K562 (cell line): ENCODE results near the gene ARRB2. TPM values are rescaled to one million over a fixed set of nuclear protein-coding genes. Genes with fewer than 3 reads are reported as not detected.

ENCODE experiments used
- ATAC-seq: fragments of 200-7000 bp; cut with Tn5 transposase; 3 replicates; pipeline ENCODE4 v1.9.1; 2020; ENCODE audit warnings: moderate library complexity
- BruUV-seq: library from RNA; stranded (reverse); fragments of 400-500 nt; replicated peaks from 2 replicates; lab custom pipeline; 2021; lab: Mats Ljungman, UMichigan
- CTCF ChIA-PET: fragments of 300-600 bp; formaldehyde crosslinking; extraction: SDS; loops from one replicate; lab custom pipeline; 2021; ENCODE audit warnings: low intra/inter-chr PET ratio; lab: Yijun Ruan, JAX
- POLR2A ChIA-PET: fragments of 300-600, 350-650 bp; sonication (Branson Sonifier 250); formaldehyde crosslinking; extraction: SDS; loops from one replicate; lab custom pipeline; 2021; ENCODE audit warnings: antibody characterized with exemption, inconsistent platforms; lab: Yijun Ruan, JAX
- DNase-seq, 4 experiments: peaks; one replicate each; pipeline versions ENCODE4 v3.0.0 to v3.0.0-alpha.2; 2011 to 2018; ENCODE audit warnings: low spot score in 3 of 4, mixed read lengths in 3 of 4; ENCODE audit errors: extremely low read depth in 1 of 4
- FAIRE-seq: peaks from 2 replicates; lab custom pipeline; 2011; peaks lifted over from hg19 to GRCh38; lab: Jason Lieb, UNC
- H2AFZ ChIP-seq: 2 replicates; pipeline ENCODE4 v1.6.0; 2011; ENCODE audit warnings: low read depth, low read length, control low read depth, inconsistent platforms
- H3K27ac ChIP-seq: fragments of 200-600 bp; 3 replicates; pipeline ENCODE4 v1.8.0; 2011; ENCODE audit warnings: low read depth, mild to moderate bottlenecking, control low read depth, inconsistent platforms, low read length, moderate library complexity, mixed read lengths; ENCODE audit errors: extremely low read depth
- H3K27me3 ChIP-seq, 2 experiments: fragments of 300-600 bp in 1 of 2; 2 replicates in 1 of 2; 3 replicates in 1 of 2; pipeline versions ENCODE4 v1.6.0 to v1.8.0; 2011; ENCODE audit warnings: inconsistent platforms in 2 of 2, low read length in 2 of 2, mild to moderate bottlenecking in 1 of 2, mixed read lengths in 1 of 2, moderate library complexity in 1 of 2; ENCODE audit not compliant: control insufficient read depth in 2 of 2, insufficient read depth in 2 of 2
- H3K36me3 ChIP-seq: fragments of 300-600 bp; 3 replicates; pipeline ENCODE4 v1.8.0; 2011; ENCODE audit warnings: mild to moderate bottlenecking, low read length, inconsistent platforms; ENCODE audit not compliant: control insufficient read depth, insufficient read depth
- H3K4me1 ChIP-seq, 2 experiments: fragments of 200-600 bp in 1 of 2; replicated peaks in 1 of 2; 2 replicates in 1 of 2; 3 replicates in 1 of 2; pipeline versions ENCODE4 v1.5.1 to v1.8.0; 2011; ENCODE audit warnings: inconsistent platforms in 2 of 2, low read length in 2 of 2, mild to moderate bottlenecking in 1 of 2, mixed read lengths in 1 of 2, moderate library complexity in 1 of 2; ENCODE audit not compliant: control insufficient read depth in 2 of 2, insufficient read depth in 2 of 2
- H3K4me2 ChIP-seq: 2 replicates; pipeline ENCODE4 v1.6.1; 2011; ENCODE audit warnings: low read length, control low read depth, inconsistent platforms, mixed read lengths; ENCODE audit not compliant: insufficient read depth
- H3K4me3 ChIP-seq: fragments of 200-600 bp; sonication (generic), shearing (Covaris generic); 2 replicates; pipeline ENCODE4 v1.5.1; 2016; ENCODE audit warnings: control low read depth, inconsistent platforms
- H3K79me2 ChIP-seq: fragments of 200-600 bp; 3 replicates; pipeline ENCODE4 v1.8.0; 2011; ENCODE audit warnings: low read length, inconsistent platforms; ENCODE audit not compliant: control insufficient read depth, insufficient read depth
- H3K9ac ChIP-seq, 2 experiments: 2 replicates each; pipeline versions ENCODE4 v1.6.0 to v1.6.1; 2011; ENCODE audit warnings: low read depth in 2 of 2, low read length in 2 of 2, control low read depth in 1 of 2, inconsistent platforms in 1 of 2, mild to moderate bottlenecking in 1 of 2, mixed read lengths in 1 of 2; ENCODE audit not compliant: insufficient read depth in 1 of 2
- H3K9me1 ChIP-seq: one replicate; pipeline ENCODE4 v1.6.0; 2011; ENCODE audit warnings: inconsistent platforms, mild to moderate bottlenecking, low read length, moderate library complexity; ENCODE audit not compliant: control insufficient read depth, insufficient read depth
- H3K9me3 ChIP-seq: replicated peaks from 2 replicates; pipeline ENCODE4 v1.5.1; 2011; ENCODE audit warnings: low read depth, low read length, inconsistent platforms; ENCODE audit not compliant: control insufficient read depth, insufficient read depth
- H4K20me1 ChIP-seq: replicated peaks from 2 replicates; pipeline ENCODE4 v1.6.1; 2011; ENCODE audit warnings: low read length, inconsistent platforms, mixed read lengths; ENCODE audit not compliant: control insufficient read depth, insufficient read depth
- CAMTA2 ChIP-seq: fragments of 250-450 bp; sonication (Bioruptor Pico); conservative IDR thresholded peaks from 2 replicates; pipeline ENCODE4 v1.5.1; 2022
- HDGF ChIP-seq: fragments of 450-650 bp; IDR thresholded peaks from 2 replicates; pipeline ENCODE4 v1.6.1; 2016
- MAZ ChIP-seq, 2 experiments: fragments of 450-650 bp in 1 of 2; sonication (generic) in 1 of 2; formaldehyde crosslinking; IDR thresholded peaks in 1 of 2; conservative IDR thresholded peaks in 1 of 2; 2 replicates each; pipeline versions ENCODE4 v1.4.0 to v1.5.0; 2020; ENCODE audit warnings: mild to moderate bottlenecking in 1 of 2, missing genetic modification reagents in 1 of 2
- MEIS2 ChIP-seq: fragments of 450-650 bp; IDR thresholded peaks from 2 replicates; pipeline ENCODE4 v1.6.1; 2014; ENCODE audit warnings: mild to moderate bottlenecking; ENCODE audit not compliant: partially characterized antibody
- RBFOX2 ChIP-seq: fragments of 200-400 bp; formaldehyde crosslinking; IDR thresholded peaks from 2 replicates; pipeline ENCODE4 v1.6.1; 2017; ENCODE audit warnings: low read depth, mild to moderate bottlenecking, low read length, moderate library complexity
- TEAD1 ChIP-seq, 2 experiments: fragments of 450-650 bp in 1 of 2; sonication (generic) in 1 of 2; formaldehyde crosslinking; IDR thresholded peaks; 2 replicates each; pipeline versions ENCODE4 v1.4.0 to v1.8.0; 2020 to 2022; ENCODE audit warnings: mild to moderate bottlenecking in 2 of 2, missing genetic modification reagents in 1 of 2
- XRCC5 ChIP-seq: fragments of 200-400 bp; formaldehyde crosslinking; IDR thresholded peaks from 2 replicates; pipeline ENCODE4 v1.6.1; 2017; ENCODE audit warnings: low read depth, mild to moderate bottlenecking, low read length
- WGBS: fragments of 100-300 bp; shearing (Covaris generic); methylation state at CpG from one replicate; pipeline ENCODE4 v1.1.6; 2016; ENCODE audit warnings: low coverage, mixed read lengths; ENCODE audit not compliant: insufficient coverage; ENCODE audit errors: missing lambda C conversion rate; 5-methylcytosine and 5-hydroxymethylcytosine counted together
- in situ Hi-C: fragments of 300-500 bp; cut with MboI; formaldehyde crosslinking; loops from 4 replicates; pipeline ENCODE4 v1.15.0; 2018; ENCODE audit warnings: inconsistent platforms, mixed read lengths
- intact Hi-C: fragments of 100-400 bp; cut with micrococcal nuclease; formaldehyde crosslinking; loops from 2 replicates; pipeline ENCODE4 v1.14.2; 2022
- polyA plus RNA-seq, 8 experiments: library from polyadenylated mRNA; depleted of rRNA in 4 of 8; stranded (reverse) in 5 of 8; unstranded in 3 of 8; fragments of >200 nt; fragmentation: Nextera tagmentation in 2 of 8; fragmentation: Illumina TruSeq in 1 of 8; extraction: Ambion mirVana in 2 of 8; extraction: Trizol in 1 of 8; gene quantifications; 2 replicates each; pipeline versions ENCODE4 v1.2.1 to v1.2.3, GENCODE V29; 2011 to 2014; ENCODE audit warnings: inconsistent platforms in 1 of 8, missing spikeins in 1 of 8
- total RNA-seq, 7 experiments: library from RNA; depleted of rRNA in 6 of 7; stranded (reverse); fragments of >200 nt in 6 of 7; fragmentation: Illumina TruSeq in 2 of 7; extraction: Trizol in 2 of 7; gene quantifications; 2 replicates each; pipeline versions ENCODE4 v1.2.1 to v1.2.3, GENCODE V29; 2011 to 2021; ENCODE audit warnings: low replicate concordance in 1 of 7
- TF ChIP-seq, protein P1 (sequence below): sonication (generic); formaldehyde crosslinking; IDR thresholded peaks from 2 replicates; pipeline ENCODE4 v1.8.1; 2023; ENCODE audit warnings: mild to moderate bottlenecking, missing genetic modification reagents
- TF ChIP-seq, protein P2 (sequence below): sonication (generic); formaldehyde crosslinking; IDR thresholded peaks from 2 replicates; pipeline ENCODE4 v1.8.0; 2022; ENCODE audit warnings: mild to moderate bottlenecking, missing genetic modification reagents

Gene ARRB2
- total and polyA plus RNA-seq, 9 of the 15 experiments (the other 6 are each of a cell fraction or from before 2014, with no cell fraction given), result 0.79 to 15.3 (median 8.8) TPM

DNA sequence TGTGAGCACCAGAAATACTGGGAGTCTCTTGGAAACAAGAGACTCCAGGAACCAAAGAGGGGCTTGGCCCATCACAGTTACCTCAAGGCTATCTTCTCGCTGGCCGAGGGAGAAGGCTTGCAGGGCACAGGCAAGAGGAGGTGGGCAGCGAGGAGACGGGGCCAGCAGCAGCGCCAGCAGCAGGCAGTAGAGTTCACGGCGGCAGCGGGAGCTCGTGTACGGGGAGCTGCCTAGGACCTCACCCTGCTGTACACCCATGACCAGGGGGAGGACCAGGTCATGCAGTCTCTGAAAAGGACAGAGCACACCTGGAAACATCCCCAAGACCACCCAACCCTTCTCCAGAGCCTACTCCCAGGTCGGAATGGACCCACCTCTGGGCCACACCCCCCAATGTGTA lies 37.3 kb upstream of the ARRB2 start:
- no peak overlapping the region for H3K4me2 ChIP-seq
- no peak for TF ChIP-seq HDGF
- no peak for TF ChIP-seq RBFOX2
- TF ChIP-seq, protein P1, sequence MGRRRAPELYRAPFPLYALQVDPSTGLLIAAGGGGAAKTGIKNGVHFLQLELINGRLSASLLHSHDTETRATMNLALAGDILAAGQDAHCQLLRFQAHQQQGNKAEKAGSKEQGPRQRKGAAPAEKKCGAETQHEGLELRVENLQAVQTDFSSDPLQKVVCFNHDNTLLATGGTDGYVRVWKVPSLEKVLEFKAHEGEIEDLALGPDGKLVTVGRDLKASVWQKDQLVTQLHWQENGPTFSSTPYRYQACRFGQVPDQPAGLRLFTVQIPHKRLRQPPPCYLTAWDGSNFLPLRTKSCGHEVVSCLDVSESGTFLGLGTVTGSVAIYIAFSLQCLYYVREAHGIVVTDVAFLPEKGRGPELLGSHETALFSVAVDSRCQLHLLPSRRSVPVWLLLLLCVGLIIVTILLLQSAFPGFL (CRISPR knock-in tag), result no peak
- no peaks in the 10 kb centered on the region for H3K9me1 ChIP-seq
- no peaks in the 10 kb centered on the region for H3K79me2 ChIP-seq
- no peak overlapping the region for H3K27ac ChIP-seq
- DNase-seq (no peak), ATAC-seq (no peak), FAIRE-seq (no peak)
- WGBS, result 94% methylated on average over 11 of the region's 11 CpGs
- H3K4me1 ChIP-seq, result no peaks in the 10 kb centered on the region; a peak in 1 of 5 replicates
- H3K36me3 ChIP-seq, result peaks cover 68% of the 10 kb centered on the region; the same call in 2 of the 3 replicates
- no peaks in the 10 kb centered on the region for H4K20me1 ChIP-seq
- no peaks in the 10 kb centered on the region for H3K9me3 ChIP-seq
- no peak overlapping the region for H3K4me3 ChIP-seq
- H2AFZ ChIP-seq, result no peak overlapping the region
- no peak overlapping the region for H3K9ac ChIP-seq
- in situ Hi-C loops, result no loop called here
- CTCF ChIA-PET, result no interaction called here
- no TSS peak for BruUV-seq
- intact Hi-C loops, result no loop called here
- no peaks in the 10 kb centered on the region for H3K27me3 ChIP-seq
- POLR2A ChIA-PET, result interaction anchor here (0.5 to 1.0 kb wide), 3 partner anchors 9 to 232 kb away, joined by 3 read pairs; no protein-coding TSS in a partner anchor

DNA sequence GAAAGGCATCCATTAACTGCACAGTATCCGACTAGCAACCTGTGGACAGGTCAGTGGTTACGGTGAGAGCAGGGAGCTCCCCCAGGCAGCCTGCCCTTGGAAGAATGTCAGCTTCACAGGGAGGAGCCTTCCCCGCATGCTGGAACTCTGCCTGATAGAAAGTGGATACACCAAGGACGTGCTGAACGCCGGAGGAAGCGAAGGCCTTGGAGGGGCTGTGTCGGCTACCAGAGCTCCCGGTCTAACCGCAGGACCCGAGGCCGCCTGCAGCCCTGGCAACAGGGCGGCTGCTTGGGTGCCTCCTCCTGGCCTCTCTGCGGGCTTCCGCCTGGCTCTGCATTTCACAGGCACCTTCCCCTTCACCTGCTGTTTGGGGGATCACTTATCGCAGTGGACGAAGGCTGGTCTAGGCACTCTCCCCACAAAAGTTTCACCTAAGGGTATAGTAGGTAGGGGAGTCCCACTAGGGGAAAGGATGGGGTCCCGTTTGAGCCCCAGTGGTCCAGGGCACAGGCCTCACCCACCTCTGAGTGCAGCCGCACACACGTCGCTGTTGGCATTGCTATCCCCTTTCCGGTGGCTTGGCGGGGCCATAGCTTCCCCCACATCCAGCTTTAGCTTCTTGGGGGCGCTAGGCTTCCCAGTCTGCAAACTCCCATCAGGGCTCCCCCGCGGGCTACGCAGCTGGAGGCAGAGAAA lies 36.3 kb upstream of the ARRB2 start:
- no TSS peak for BruUV-seq
- Histone ChIP-seq H3K27me3 (no peaks in the 10 kb centered on the region), H2AFZ (no peak overlapping the region), H3K9me3 (no peaks in the 10 kb centered on the region), H3K27ac (no peak overlapping the region), H3K4me3 (no peak overlapping the region), H4K20me1 (no peaks in the 10 kb centered on the region), H3K79me2 (no peaks in the 10 kb centered on the region), H3K9me1 (no peaks in the 10 kb centered on the region), H3K4me1 (no peaks in the 10 kb centered on the region; a peak in 2 of 5 replicates), H3K36me3 (peaks cover 78% of the 10 kb centered on the region; the same call in 2 of the 3 replicates), H3K9ac (no peak overlapping the region; a peak in 1 of 4 replicates), H3K4me2 (no peak overlapping the region)
- in situ Hi-C loops (no loop called here), intact Hi-C loops (no loop called here)
- CTCF ChIA-PET, result no interaction called here
- POLR2A ChIA-PET, result interaction anchor here (1.0 kb wide), 1 partner anchor 10 kb away, joined by 3 read pairs; no protein-coding TSS in a partner anchor
- ATAC-seq (no peak), DNase-seq (no peak), FAIRE-seq (no peak)
- WGBS, result 95% methylated on average over 12 of the region's 27 CpGs
- TF ChIP-seq MEIS2 (no peak), CAMTA2 (CRISPR knock-in tag) (no peak), MAZ (CRISPR knock-in tag; conservative IDR thresholded peaks at IDR 0.05 in 1 of 2, IDR thresholded peaks at IDR 0.05 in 1 of 2) (no peak), XRCC5 (no peak), TEAD1 (CRISPR knock-in tag; IDR thresholded peaks at IDR 0.05) (no peak)
- TF ChIP-seq, protein P2, sequence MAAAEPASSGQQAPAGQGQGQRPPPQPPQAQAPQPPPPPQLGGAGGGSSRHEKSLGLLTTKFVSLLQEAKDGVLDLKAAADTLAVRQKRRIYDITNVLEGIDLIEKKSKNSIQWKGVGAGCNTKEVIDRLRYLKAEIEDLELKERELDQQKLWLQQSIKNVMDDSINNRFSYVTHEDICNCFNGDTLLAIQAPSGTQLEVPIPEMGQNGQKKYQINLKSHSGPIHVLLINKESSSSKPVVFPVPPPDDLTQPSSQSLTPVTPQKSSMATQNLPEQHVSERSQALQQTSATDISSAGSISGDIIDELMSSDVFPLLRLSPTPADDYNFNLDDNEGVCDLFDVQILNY, result no peak
